Keratinocyte (primary cell): ENCODE data around the gene STXBP5L.

ENCODE experiments used
- CTCF ChIP-seq, 3 experiments: IDR thresholded peaks in 1 of 3; conservative IDR thresholded peaks in 1 of 3; optimal IDR thresholded peaks in 1 of 3; 2 replicates in 2 of 3; 3 replicates in 1 of 3; pipeline versions ENCODE3 to v1.5.1; 2011; ENCODE audit warnings: low read length in 3 of 3, mild to moderate bottlenecking in 3 of 3, moderate library complexity in 2 of 3, control low read depth in 1 of 3, inconsistent platforms in 1 of 3; ENCODE audit not compliant: insufficient read depth in 2 of 3; ENCODE audit errors: extremely low read depth in 1 of 3
- EZH2 ChIP-seq: IDR thresholded peaks from one replicate; pipeline ENCODE4 v1.6.1; 2012; ENCODE audit warnings: inconsistent platforms, mild to moderate bottlenecking, low read length, moderate library complexity

DNA sequence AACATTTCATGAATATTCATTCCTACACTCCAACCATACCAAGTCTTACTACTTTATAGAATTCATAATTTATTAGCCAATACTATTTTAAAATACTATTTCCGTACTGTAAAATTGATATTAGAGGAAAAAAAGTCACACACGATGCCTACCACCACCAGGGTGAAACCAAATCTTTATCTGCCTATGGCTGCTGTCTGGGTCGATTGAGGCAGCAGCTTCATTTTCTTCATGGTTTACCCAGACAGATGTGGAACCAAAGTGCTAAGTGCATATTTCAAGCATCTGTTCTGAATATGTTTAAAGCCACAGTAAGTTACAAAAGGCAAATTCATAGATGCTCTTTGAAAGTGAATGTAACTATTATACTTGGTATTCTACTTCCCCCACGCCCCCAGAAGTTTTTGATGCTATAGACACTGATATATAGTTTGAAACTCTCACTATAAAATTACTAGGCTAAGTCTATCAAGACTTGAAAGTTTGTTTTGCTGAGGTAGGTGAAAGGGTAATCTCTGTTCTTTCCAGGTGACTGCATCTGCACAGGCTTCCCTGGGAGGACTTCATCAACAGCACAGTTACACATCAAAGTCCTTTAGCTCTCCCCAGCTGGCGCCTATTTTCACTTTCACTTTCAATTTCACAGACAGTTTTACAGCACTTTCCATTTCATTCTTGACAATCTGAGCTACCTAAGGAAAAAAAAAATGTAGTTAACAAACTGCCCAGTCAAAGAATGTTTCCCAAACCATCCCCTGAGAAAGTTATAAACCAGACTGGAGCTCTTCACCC is 523.9 kb downstream of the STXBP5L start:
- TF ChIP-seq CTCF (optimal IDR thresholded peaks at IDR 0.05 in 1 of 3, IDR thresholded peaks at IDR 0.05 in 1 of 3, conservative IDR thresholded peaks at IDR 0.05 in 1 of 3; ENCODE audit: extremely low read depth in 1 of 3, insufficient read depth in 2 of 3, low read length in 3 of 3): no peak
- no peak for TF ChIP-seq EZH2
